Fibroblast of skin of back (primary cell): ENCODE measurements around the gene ARHGAP22.

Experiments
- DNase-seq: peaks from one replicate; pipeline ENCODE4 v3.0.0-alpha.2; 2013

The ARHGAP22 gene

DNA sequence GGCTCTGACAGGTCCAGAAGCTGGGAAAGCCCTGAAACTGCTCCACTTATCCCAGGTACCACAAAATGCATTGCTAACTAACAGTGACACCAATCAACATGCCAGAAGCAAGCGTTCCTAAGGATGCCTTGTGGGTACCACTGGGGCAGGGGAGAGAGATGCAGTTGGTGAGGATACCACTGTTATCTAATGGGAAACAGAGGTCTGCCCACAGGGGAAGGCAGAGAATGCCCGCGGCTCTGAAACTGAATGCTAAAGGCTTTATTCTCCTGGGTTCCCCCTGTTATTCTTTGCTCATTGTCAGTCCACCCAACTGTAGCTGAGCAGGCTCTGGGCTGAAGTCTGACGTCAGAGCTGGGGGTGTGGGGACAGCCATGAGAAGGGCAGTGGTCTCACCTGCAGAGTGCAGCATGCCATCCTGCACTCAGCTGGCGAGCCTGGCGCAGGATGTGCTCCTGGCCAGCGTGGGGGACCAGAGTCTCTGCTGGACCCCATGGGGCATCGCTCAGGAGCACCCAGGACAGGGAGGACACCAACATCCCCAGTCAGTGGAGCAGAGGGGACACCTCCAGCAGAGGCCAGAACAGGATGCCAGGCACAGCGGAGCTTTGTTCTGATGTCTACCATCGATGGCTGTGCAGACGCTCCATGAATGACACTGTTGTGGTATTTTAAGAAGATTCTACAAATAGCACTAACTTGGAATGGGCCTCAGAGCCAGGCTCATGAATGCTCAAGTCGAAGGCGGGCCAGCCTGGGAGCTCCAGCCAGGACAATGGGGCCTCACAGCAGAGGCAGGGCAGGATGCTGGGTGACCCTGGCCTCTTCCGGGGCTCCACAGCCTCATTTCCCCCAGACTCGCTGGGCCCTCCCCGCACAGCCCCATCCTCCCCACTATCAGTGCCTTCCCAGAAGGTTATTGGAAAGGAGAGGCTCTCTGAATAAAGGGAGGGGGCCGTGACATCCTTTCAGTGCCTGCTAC is 95.8 kb downstream of the ARHGAP22 start:
- DNase-seq: no peak

- DNase-seq: no peak
These were observed 96.7 kb downstream of the ARHGAP22 start for GRCh38 chr10:48507933-48508790.

DNA sequence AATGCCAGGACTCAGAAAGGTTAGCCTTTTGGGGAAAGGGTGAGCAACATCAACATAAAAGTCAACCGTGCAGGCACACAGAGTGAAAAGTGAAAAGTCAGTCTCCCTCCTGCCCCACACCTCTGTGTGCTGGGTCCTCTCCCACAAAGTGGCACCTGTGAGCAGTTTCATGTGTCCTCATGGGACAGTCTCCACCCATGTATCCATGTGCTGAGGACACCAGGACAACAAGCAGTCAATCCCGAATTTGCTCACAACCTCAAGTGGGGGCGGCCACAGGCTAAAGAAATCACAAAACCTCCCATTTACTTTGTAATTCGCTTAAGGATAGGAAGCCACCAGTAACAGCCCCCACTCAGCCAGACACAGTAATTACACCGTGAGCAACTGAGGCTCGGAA is 97.4 kb downstream of the ARHGAP22 start:
- no peak for DNase-seq

GRCh38 chr10:48506147-48506917 is 98.5 kb downstream of the ARHGAP22 start:
- DNase-seq: peak; percentile 48

DNA sequence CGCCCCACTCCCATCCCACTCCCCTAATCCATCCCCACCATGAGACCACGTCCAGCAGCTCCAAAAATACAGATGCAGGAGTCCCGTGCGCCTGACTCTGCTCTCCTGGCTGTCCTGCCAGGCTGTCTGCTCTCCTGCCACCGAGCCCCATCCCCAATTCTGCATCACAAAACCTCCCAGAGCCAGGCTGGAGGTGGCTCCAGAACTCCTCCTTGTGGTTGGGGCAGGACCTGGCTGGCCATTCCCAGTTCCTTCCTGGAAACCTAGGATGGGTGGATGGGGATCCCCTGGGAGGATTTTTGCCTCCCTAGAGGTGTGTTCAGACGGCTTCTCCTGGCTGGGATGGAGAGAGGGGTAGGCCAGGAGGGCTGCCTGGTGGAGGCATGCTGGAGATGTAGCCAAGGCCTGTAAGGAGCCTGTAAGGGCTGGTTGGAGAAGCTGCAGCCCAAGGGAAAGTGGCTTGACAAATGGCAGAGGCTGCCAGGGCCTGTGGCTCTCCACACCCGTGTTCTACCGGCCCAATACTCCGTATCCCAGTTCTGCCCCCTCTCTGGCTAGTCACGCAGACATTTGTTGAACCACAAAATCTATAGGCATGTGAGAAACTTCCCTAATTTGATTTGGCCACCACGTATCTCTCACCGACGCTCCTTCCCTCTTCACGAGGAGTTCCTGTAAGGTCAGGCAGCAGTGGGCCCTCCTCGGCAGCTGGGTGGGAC is 99.3 kb downstream of the ARHGAP22 start:
- DNase-seq: no peak

DNA sequence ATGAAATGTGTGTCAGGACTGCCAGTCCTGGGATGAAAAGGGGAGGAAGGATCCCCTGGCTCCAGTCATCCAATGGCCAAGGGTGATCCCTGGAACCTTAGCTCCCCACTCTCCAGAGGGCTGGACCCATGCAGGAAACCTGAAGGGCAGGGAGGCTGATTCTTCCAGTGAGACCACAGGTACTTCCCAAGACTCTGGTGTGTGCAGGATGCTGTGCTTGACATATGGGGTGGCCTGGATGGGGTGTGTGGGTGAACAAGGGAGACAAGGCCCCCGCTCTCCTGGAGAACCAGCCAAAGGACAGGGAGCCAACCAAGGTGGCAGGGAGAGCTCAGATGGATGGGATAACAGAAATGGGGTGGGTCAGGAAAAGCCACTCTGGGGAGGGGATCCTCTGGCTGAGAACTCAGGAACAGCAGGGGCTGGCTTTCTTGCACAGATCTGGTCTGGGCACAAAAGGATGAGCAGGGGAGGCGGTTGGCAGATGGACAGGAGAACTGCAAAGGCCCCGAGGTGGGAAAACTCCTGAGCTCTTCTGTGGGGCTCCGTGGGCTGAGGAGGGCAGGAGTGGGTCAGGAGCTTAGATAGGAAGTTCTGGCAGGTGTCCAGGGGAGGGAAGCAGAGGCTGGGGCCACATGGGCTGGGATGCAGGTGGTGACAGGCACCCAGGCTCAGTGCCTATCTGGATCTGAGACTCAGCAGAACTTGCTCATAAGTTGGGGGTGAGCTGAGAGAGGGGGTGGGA is 100.6 kb downstream of the ARHGAP22 start:
- DNase-seq: no peak

- no peak for DNase-seq
These were observed 101.5 kb downstream of the ARHGAP22 start for GRCh38 chr10:48503293-48503911.

GRCh38 chr10:48502791-48503190 is 102.1 kb downstream of the ARHGAP22 start:
- DNase-seq: no peak

DNA sequence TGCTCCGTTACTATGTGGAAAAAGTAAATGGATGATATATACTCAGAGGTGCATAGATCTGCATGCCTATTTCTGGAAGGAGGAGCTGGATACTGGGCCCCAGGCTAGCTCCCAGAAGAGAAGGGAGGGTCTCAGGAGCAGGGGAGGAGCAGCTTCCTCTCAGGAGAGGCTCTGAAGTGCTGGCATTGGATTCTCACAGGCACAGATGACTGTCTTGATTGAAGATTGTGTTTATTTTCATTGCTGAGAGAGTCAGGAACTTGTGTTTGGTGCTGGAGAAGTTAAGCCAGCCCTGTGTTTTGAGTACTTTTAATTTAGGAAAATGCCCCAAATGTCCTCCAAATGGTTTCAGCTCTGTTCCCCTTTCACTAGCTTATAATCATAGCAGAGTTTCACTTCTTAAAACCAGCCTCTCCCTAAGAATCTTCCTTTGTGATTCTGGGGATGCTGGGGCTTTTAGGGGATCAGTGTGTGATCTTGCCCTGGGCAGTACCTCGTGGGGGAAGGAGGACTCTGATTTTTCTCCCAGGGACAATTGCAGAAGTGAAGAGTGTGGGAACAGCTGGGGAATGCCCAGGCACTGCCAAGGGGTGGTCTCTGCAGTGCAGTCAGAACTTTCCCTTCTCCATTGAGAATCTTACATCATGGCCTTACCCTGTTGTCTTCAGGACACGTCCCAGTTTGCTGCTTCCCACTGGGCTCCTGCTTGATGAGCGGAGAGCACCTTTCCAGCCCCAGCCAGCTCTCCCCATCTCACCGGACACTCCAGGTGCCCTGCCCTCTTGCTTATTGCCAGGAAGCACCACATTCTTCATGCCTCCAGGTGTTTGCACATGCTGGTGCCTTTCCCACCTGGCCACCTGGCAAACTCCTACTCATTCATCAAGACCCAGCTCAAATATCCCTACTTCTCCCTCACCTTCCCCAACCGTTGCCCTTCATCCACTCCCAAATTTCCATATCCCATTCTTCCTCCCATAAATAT is 102.8 kb downstream of the ARHGAP22 start:
- DNase-seq: no peak

GRCh38 chr10:48501226-48501625 is 103.6 kb downstream of the ARHGAP22 start:
- no peak for DNase-seq

DNA sequence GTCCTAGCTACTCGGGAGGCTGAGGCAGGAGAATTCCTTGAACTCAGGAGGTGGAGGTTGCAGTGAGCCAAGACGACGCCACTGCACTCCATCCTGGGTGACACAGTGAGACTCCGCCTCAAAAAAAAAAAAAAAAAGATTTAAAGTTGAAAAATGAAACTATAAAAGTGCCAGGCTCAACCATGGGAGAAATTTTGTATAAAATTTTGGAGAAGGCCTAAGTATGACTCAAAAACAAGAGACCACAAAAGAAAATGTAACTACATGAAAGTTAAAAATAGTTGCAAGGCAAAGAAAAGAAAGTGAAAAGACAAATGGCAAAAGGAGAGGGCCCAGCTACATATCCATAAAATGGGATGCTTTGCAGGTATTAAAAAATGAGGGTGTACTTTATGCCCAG is 104.1 kb downstream of the ARHGAP22 start:
- no peak for DNase-seq

- no peak for DNase-seq
These were observed 105.8 kb downstream of the ARHGAP22 start for GRCh38 chr10:48498940-48499510.

DNA sequence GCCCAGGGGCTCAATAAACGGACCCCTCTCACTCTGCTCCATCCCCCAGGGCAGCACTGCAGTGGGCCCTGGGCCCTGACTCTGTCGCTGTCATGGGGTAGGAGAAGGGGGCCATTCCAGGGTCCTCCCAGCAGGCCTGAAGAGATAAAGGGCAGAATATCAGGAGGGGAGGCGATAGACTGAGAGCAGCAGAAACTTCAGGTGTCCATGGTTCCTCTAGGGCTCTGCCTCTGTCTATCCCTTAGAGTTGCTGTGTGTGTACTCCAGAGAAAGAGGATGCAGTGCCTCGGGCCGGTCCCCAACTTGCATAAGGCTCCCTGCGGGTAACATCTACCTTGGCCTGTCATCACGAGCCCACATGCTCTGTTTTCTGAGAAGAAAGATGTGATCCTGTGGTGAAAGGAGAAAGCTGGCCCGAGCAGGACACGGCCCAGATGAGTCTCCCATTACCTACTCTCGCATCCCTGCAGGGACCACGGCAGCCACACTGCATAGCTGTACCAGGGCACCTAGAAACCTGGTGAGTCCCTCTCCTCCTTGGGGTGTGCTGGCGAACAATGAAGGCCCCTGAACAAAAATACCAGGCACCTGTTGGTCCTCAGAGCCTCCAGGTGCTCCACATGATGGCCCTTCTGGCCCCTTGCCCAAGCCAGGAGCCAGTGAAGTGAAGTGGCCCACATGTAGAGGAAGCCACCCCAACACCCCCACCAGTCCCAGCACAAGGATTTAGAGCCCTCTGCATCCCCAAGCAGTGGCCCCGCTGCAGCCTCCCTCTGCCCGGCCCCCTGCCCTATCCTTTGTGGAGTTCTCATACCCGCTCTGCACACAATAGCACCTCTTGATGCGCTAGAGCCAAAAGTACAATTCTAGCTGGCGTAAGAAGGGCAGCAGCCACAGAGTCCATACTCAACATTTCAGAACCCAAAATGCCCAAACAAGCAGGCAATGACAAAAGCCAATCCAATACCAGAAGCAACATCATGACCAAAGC is 106.8 kb downstream of the ARHGAP22 start:
- no peak for DNase-seq

DNA sequence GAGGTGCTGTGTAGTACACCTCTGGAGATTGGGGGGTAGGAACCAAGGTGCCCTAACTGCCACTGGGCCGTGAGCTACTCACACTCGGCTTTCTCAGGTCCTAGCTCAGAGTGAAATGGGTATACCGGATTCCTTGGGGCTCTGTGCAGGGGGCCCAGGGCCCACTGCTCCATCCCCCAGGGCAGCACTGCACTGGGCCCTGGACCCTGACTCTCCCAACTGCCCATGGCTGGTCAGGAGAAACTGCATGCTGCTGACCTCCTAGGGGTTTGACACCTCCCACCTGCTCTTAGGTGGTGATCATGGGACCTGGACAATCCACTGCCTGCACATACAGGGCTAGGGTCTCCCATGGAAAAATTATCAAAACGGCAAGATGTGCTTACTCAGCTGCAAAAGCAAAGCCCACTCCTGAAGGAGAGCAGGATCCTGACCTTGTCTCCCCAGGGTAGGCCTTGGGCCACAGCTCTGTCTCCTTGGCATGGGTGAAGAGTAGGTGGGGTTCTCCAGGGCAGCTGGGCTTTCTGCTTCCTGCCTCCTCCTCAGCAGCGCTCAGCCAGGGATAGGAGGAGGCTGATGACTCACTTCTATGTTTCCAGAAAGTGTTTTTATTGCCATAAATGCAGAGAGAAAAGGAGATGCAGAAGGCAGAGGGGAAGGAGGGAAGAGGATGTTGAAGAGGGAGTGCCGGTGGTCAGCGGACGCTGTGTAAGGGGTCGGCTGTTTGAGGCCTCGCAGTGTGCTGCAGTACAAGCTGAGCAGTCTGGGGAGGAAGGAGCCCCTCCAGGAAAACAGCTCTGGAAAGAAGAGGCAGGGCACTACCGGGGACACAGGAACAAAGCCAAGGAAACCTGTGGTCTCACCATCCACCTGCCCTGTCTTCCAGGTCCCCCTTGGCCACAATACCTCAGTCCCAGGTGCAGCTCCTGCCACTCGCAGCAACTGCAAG is 107.8 kb downstream of the ARHGAP22 start:
- peak; percentile 79 for DNase-seq

GRCh38 chr10:48496105-48496830 is 108.6 kb downstream of the ARHGAP22 start:
- no peak for DNase-seq
